Measurements from ENCODE around the gene BIRC2.
A peak's percentile ranks its signal among the peaks of the same experiment; 100 is the strongest.
"Not testable (repeated sequence)": the region's sequence is repeated elsewhere in the genome, so short reads cannot be mapped to it uniquely, and the experiment has no call there.

The BIRC2 gene

DNA sequence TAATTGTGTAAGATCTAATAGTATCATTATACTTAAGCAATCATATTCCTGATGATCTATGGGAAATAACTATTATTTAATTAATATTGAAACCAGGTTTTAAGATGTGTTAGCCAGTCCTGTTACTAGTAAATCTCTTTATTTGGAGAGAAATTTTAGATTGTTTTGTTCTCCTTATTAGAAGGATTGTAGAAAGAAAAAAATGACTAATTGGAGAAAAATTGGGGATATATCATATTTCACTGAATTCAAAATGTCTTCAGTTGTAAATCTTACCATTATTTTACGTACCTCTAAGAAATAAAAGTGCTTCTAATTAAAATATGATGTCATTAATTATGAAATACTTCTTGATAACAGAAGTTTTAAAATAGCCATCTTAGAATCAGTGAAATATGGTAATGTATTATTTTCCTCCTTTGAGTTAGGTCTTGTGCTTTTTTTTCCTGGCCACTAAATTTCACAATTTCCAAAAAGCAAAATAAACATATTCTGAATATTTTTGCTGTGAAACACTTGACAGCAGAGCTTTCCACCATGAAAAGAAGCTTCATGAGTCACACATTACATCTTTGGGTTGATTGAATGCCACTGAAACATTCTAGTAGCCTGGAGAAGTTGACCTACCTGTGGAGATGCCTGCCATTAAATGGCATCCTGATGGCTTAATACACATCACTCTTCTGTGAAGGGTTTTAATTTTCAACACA is 23.3 kb upstream of the BIRC2 start:
- no peak for DNase-seq

DNA sequence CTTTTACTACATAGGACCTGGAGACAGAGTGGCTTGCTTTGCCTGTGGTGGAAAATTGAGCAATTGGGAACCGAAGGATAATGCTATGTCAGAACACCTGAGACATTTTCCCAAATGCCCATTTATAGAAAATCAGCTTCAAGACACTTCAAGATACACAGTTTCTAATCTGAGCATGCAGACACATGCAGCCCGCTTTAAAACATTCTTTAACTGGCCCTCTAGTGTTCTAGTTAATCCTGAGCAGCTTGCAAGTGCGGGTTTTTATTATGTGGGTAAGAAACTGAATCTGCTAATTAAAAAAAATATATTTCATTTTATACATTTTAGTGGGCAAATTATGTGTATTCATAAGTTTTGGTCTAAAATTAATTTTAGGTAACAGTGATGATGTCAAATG is 21.9 kb upstream of the BIRC2 start:
- DNase-seq, result no peak

DNA sequence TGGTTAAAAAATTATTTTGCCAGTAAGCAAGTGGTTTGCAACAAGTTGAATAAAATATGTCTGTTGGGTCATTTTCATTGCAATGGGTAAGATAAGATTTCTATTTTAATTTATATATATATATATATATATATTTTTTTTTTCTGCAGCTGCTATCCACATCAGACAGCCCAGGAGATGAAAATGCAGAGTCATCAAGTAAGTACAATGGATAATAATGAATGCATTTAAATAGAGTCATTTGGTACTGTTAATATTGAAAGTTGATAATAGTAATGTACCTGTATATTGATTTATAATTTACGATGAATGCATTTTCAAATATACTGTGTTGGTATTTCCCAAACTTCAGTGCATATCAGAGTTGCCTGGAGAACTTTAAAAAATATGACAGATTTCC is 18.3 kb upstream of the BIRC2 start:
- no peak for DNase-seq

DNA sequence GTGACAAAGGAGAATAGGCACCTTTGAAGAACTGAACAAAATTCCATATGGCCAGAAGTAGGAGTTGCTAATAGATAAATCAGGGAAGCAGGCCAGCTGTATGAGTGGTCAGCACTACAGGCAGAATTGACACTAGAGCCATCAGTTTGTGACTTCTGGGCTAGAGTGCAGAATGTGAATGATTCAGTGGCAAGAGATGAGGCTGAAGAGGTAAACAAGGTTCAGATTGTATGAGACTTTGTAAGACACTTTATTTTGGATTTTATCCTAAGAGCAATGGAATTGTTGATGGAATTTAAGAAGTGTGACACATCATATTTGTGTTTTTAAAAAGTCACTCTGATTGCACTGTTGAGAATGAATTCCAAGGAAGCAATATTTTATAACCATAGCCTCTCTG is 16.8 kb upstream of the BIRC2 start:
- DNase-seq, result no peak

DNA sequence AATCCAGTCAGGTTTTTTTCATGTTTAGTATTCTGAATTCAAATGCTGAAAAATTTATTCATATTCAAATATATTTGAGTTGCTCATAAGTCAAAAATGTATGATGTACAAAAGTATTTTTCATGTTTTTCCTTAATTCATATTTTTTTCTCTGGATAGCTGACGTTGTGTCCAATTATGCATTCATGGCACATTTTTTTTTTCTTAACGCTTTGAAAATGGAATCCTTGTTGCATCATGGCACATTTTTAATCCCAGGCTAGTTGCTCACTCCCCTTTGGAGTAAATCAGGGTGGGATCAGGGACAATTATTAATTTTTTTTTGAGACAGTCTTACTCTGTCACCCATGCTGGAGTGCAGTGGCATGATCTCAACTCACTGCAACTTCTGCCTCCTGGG is 15.7 kb upstream of the BIRC2 start:
- no peak for DNase-seq

DNA sequence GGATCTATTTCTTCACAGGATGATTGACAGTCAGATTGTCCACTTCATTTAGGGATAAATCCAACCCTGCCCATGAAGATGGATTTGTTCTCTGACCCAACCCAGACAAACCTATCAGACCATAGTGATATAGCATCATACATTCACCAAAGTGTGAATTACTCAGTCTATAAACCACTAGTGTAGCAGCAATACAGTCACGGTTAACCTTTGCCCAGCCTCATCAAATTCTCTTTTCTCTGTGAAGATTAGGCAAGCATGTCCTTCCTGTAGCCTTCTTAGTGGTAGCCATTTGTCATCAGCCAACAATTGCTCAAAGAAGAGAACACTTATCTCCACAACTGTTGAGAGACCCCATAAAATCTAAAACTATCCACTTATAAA is 14.4 kb upstream of the BIRC2 start:
- no peak for DNase-seq

DNA sequence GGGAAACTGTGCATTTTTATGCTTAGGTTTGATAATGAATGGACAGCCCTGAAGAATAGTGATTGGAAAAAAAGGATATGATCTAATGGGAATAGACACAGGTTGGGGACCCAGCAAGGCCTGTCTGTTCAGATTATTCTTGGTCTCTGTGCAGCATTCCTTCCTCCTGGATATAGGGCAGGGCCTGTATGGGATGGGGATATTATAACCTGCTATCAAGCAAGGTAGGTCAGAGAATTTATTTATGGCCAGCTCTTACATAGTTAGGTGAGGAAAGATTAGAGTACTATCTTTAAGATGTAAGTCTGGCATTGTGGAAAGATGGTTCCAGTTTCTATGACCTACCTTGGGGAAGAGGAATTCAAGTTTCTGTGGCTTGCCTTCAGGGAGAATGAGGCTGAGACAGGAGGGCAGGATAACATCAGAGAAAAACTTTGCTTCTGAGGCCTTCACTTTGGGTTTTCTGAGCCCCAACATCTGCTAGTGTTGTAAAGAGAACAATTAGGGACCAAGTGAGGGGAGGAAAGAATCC is 8.5 kb upstream of the BIRC2 start:
- DNase-seq, result no peak

DNA sequence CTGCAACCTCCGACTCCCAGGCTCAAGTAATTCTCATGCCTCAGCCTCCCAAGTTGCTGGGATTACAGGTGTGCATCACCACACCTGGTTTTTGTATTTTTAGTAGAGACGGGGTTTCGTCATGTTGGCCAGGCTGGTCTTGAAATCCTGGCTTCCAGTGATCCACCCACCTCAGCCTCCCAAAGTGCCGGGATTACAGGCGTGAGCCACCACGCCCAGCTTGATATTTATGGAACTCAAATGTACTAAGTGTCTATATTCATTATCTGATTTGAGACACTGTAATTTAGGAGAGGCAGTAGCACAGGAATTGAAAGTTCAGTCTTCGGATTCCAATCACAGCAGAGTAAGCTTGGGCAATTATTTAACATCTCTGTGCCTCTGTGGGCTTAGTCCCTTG is 5.7 kb upstream of the BIRC2 start:
- DNase-seq, result not testable (repeated sequence)

GRCh38 chr11:102341844-102342318 is 5.1 kb upstream of the BIRC2 start:
- peak; percentile 84 for DNase-seq

DNA sequence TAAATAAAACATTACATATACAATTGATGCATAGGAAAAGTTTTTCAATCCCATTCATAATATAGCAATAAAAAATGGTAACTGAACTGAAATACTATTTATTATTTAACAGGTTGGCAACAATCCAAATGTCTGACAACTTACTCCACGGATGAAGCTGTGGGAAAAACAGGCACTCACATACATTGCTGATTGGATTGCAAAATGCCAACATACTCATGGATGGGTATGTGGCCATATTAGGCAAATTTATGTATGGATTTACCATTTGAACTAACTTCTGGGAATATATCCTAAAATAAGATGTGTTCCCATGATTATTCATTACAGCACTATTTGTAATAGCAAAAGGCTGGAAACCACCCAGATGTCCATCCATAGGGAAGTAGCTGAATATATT is 3.2 kb upstream of the BIRC2 start:
- DNase-seq, result no peak

GRCh38 chr11:102345904-102346303 is 1.1 kb upstream of the BIRC2 start:
- DNase-seq, result no peak

DNA sequence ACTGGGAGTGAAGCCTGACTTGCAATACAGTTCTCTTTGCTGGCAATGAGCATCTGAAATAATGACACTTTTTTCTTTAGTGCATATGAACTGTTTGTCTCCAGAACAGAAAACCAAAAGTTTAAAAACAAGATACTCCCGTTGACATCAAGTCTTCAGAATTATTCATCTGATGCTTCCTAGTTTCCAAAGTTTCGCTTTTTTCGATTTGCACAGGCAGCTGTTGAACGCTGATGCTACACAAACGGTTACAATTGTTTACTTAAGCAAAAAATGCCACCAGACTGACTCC is 612 bp upstream of the BIRC2 start:
- DNase-seq, result no peak

DNA sequence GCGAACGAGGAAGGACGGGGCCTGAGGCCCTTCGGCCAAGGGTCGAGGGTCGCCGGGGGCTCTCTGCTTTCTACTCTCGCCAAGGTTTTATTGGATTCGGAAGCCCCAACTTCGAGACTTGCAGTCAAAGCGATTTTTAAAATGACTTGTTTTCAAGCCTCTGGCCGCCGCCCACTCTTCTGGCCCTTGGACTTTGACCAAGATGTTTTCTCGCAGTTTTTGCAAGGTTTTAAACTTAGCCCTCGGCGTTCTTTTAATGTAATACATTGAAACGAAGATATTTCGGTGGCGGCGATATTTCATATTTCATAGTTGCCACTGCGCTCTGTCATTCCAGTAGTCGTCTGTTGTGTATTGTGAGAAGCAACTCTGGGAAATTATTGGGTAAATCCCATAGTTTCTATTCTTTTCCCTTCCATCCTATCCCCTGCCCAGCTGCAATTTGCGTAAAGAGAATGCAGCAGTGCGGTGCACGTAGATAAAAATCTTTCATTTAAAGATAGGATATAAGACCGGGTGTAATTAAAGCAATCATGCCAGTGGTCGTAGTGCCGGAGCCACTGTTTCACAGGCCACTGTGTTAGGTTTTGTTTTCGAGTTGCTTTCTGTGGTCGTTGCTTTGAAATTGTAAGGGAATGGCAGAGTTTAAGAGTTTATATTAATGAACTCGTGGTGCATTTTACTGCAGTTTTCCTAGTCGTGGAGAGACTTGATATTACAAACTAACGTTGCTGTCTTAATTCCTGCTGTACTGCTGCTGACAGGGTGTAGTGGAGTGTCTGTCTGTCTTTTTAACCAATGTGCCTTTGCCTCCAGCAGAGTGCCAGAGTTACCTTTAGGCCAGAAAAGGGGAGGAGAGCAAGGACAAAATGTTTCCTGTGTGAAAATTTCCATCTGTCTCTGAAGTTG is 702 bp downstream of the BIRC2 start:
- DNase-seq, result no peak

GRCh38 chr11:102357116-102357515 is 10.1 kb downstream of the BIRC2 start:
- DNase-seq, result no peak

DNA sequence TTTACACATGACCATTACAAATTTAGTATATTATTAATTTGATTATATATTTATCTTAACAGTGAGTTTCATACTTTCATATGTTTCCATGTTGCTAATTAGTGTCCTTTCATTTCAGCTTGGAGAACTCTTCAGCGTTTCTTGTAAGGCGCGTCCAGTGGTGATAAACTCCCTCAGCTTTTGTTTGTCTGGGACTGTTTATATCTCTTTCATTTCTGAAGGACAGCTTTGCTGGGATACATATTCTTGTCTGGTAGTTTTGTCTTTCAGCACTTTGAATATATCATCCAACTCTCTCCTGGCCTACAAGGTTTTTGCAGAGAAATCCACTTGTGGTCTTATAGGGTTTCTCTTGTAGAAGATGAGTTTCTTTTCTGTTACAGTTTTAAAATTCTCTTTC is 12.4 kb downstream of the BIRC2 start:
- no peak for DNase-seq

GRCh38 chr11:102360681-102361080 is 13.7 kb downstream of the BIRC2 start:
- DNase-seq, result no peak

GRCh38 chr11:102361086-102362031 is 14.3 kb downstream of the BIRC2 start:
- DNase-seq, result no peak

GRCh38 chr11:102364991-102365390 is 18.0 kb downstream of the BIRC2 start:
- DNase-seq, result no peak

GRCh38 chr11:102367364-102367763 is 20.4 kb downstream of the BIRC2 start:
- no peak for DNase-seq

DNA sequence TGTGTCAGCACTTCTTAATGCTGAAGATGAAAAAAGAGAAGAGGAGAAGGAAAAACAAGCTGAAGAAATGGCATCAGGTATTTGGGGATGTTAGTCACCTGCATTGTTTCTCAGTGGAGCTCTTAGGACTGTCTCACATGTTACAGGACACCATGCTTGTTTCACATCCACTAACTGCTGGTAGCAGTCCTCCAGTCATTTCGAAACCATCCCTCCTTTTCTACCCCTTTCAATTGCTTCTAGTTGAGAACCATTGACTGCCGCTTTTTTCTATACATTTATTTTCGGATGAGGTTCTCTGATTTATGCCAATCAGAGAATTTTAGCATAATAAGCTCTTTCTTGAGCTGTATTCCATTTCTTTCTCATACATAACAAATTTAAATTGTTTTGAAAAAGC is 21.5 kb downstream of the BIRC2 start:
- no peak for DNase-seq

DNA sequence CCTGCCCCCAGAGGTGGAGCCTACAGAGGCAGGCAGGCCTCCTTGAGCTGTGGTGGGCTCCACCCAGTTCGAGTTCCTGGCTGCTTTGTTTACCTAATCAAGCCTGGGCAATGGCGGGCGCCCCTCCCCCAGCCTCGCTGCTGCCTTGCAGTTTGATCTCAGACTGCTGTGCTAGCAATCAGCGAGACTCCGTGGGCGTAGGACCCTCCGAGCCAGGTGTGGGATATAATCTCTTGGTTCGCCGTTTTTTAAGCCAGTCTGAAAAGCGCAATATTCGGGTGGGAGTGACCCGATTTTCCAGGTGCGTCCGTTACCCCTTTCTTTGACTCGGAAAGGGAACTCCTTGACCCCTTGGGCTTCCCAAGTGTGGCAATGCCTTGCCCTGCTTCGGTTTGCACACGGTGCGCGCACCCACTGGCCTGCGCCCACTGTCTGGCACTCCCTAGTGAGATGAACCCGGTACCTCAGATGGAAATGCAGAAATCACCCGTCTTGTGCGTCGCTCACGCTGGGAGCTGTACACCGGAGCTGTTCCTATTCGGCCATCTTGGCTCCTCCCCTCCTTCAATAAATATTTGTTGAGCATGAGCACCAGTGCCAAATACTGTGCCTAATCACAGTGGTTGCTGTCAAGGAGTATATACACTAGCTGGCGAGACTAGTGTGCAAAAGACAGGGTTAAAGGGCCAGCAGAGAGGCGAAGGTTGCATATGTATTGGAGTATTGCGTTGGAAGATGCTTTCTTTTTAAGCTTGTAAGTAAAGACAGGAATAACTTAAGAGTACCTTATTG is 27.8 kb downstream of the BIRC2 start:
- not testable (repeated sequence) for DNase-seq

DNA sequence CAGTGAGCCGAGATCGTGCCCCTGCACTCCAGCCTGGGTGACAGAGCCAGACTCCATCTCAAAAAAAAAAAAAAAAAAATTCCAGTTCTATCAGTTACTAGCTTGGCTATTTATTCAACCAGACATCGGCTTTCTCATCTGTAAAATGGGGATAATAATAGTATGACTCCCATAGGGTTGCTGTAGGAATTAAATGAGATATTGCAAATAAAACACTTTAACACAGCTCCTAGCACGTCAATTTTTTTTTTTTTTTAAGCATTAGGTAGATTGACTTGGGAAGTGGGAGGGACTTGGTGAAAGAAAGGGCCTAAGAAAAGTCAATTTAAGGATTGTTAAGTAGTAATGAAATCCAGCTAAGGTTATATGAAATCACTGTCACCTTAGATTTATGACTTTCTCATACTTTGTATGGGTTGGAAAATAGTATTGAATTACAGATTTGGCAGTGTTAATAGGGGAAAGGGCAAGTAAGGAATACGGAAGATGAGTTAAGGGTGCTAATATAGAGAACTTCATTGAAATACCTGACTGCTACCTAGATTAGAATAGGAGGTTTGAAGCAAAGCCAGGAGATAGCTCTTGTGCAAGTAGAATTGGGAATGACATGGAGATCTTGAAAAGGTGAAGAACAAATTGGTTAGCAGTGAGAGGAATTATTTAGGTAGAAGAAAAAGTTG is 28.8 kb downstream of the BIRC2 start:
- no peak for DNase-seq

Measured in activated CD8-positive, alpha-beta memory T cell treated with anti-CD3 and anti-CD28 coated beads for 24 hours (primary cell).